ENCODE measurements around the gene CHN2.

Gene CHN2

GRCh38 chr7:29194206-29194593 is 375 bp upstream of the CHN2 start:
- TF ChIP-seq BACH2 (CRISPR knock-in tag; IDR thresholded peaks at IDR 0.05; ENCODE audit: borderline replicate concordance) (no peak), ZC3H10 (CRISPR knock-in tag; IDR thresholded peaks at IDR 0.05) (no peak), SNAI2 (CRISPR knock-in tag; IDR thresholded peaks at IDR 0.05) (no peak), ZNF8 (CRISPR knock-in tag; IDR thresholded peaks at IDR 0.05) (no peak), OSR1 (CRISPR knock-in tag; IDR thresholded peaks at IDR 0.05) (no peak), POU6F1 (CRISPR knock-in tag; IDR thresholded peaks at IDR 0.05; ENCODE audit: borderline replicate concordance, low read depth) (no peak), ISL1 (CRISPR knock-in tag; IDR thresholded peaks at IDR 0.05) (no peak), CREB5 (CRISPR knock-in tag; IDR thresholded peaks at IDR 0.05; ENCODE audit: low read depth) (no peak), ARNTL (CRISPR knock-in tag; IDR thresholded peaks at IDR 0.05; ENCODE audit: borderline replicate concordance, low read depth) (no peak), TSHZ2 (CRISPR knock-in tag; IDR thresholded peaks at IDR 0.05) (no peak), ZNF70 (CRISPR knock-in tag; IDR thresholded peaks at IDR 0.05) (no peak), ZFP3 (CRISPR knock-in tag; IDR thresholded peaks at IDR 0.05) (no peak), TCF4 (CRISPR knock-in tag; IDR thresholded peaks at IDR 0.05; ENCODE audit: borderline replicate concordance) (no peak)
- ATAC-seq: peak; percentile 32

GRCh38 chr7:29196191-29196590 is 1.6 kb downstream of the CHN2 start:
- TF ChIP-seq RARB (CRISPR knock-in tag; IDR thresholded peaks at IDR 0.05) (no peak), ZNF565 (CRISPR knock-in tag; conservative IDR thresholded peaks at IDR 0.05; ENCODE audit: low read depth) (no peak)
- no peak for ATAC-seq

DNA sequence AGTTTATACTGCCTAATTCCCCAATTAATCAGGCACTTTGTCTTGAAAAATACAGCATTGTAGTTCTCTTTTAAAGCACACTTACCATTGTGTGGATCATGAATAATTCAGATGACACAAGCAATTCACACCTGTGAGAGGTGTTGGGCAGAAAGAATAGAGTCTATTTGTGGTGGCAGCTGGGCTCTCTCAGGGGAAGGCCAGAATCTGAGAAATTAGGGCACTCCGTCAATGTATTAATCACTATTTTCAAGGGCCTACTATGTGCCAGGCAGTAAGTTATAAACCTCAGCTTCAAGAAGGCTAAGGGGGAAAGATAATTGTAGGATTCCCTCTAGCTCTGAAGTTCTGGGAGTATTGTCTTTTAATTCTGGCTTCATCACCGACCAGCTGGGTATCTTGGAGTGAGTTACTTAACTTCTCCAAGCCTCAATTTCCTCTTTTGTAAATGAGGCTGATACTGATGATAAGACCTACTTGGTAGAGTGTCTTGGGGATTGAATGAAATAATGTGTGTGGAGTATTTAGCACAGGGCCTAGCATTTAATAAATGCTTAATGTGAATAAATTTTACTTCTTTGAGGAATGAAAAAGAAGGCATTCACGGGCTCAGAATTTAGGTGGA is 2.5 kb downstream of the CHN2 start:
- TF ChIP-seq CREB5 (CRISPR knock-in tag; IDR thresholded peaks at IDR 0.05; ENCODE audit: low read depth) (no peak), GLIS3 (CRISPR knock-in tag; IDR thresholded peaks at IDR 0.05) (no peak), TSHZ2 (CRISPR knock-in tag; IDR thresholded peaks at IDR 0.05) (no peak), BACH2 (CRISPR knock-in tag; IDR thresholded peaks at IDR 0.05; ENCODE audit: borderline replicate concordance) (no peak), ZNF70 (CRISPR knock-in tag; IDR thresholded peaks at IDR 0.05) (no peak), RARB (CRISPR knock-in tag; IDR thresholded peaks at IDR 0.05) (no peak), ZFP30 (CRISPR knock-in tag; IDR thresholded peaks at IDR 0.05) (no peak), ZFP3 (CRISPR knock-in tag; IDR thresholded peaks at IDR 0.05) (no peak), ZC3H10 (CRISPR knock-in tag; IDR thresholded peaks at IDR 0.05) (no peak), ARNTL (CRISPR knock-in tag; IDR thresholded peaks at IDR 0.05; ENCODE audit: borderline replicate concordance, low read depth) (no peak), CSRNP3 (CRISPR knock-in tag; IDR thresholded peaks at IDR 0.05) (no peak)

More for the DNA sequence above, 2.5 kb downstream of the CHN2 start:
- no peak for ATAC-seq

Measured in SK-N-SH treated with all-trans-retinoic acid at 6 μM for 48 hours (cell line).